Left lung (tissue), 10 donors: Measurements from ENCODE around the gene CCDC85C. TPM values are rescaled to one million over a fixed set of nuclear protein-coding genes. Genes with fewer than 3 reads are reported as not detected.

ENCODE experiments used
- ATAC-seq: fragments of 200-7000 bp; cut with Tn5 transposase; one replicate; pipeline ENCODE4 v1.9.1; 2020; ENCODE audit warnings: moderate library complexity
- DNase-seq, 4 donors: peaks; one replicate each; pipeline ENCODE4 v3.0.0-alpha.2; 2013 to 2020
- H3K27ac ChIP-seq, 2 donors: fragments of 200-600 bp; sonication (generic) in 1 of 2; one replicate each; pipeline versions ENCODE4 v1.5.0 to v1.8.0; 2020 to 2021
- H3K27me3 ChIP-seq, 2 donors: fragments of 200-600 bp; sonication (generic) in 1 of 2; one replicate each; pipeline versions ENCODE4 v1.5.0 to v1.8.0; 2020 to 2021
- H3K36me3 ChIP-seq, 2 donors: fragments of 200-600 bp; sonication (generic) in 1 of 2; one replicate each; pipeline versions ENCODE4 v1.5.0 to v1.8.0; 2020 to 2021
- H3K4me1 ChIP-seq, 2 donors: fragments of 200-600 bp; one replicate each; pipeline ENCODE4 v1.8.0; 2021
- H3K4me3 ChIP-seq, 2 donors: fragments of 200-600 bp; sonication (generic) in 1 of 2; one replicate each; pipeline versions ENCODE4 v1.5.0 to v1.8.0; 2020 to 2021; ENCODE audit warnings: mild to moderate bottlenecking in 1 of 2
- H3K9me3 ChIP-seq, 2 donors: fragments of 200-600 bp; sonication (generic) in 1 of 2; one replicate each; pipeline versions ENCODE4 v1.5.0 to v1.8.0; 2020 to 2021
- intact Hi-C, 2 donors: fragments of 100-400 bp; cut with DNase I; formaldehyde crosslinking; loops; one replicate each; pipeline versions ENCODE4 v1.11.2 to v1.14.2; 2022
- polyA plus RNA-seq, 6 donors: library from polyadenylated mRNA; unstranded; fragments of 120-200 nt; gene quantifications; one replicate each; pipeline ENCODE4 v1.2.1, GENCODE V29; 2013; ENCODE audit not compliant: insufficient read length in 6 of 6
- total RNA-seq, 2 donors: library from RNA; stranded (reverse); fragmentation: NEBNext Ultra II Directional; extraction: Animal tissue kit (Norgen Biotek cat#: 25700); gene quantifications; one replicate each; pipeline ENCODE4 v1.2.1, GENCODE V29; 2021
- TF ChIP-seq, protein P1 (sequence below), 2 donors: fragments of 200-600 bp; sonication (generic) in 1 of 2; IDR thresholded peaks; one replicate each; pipeline versions ENCODE4 v1.5.0 to v1.8.0; 2021; ENCODE audit warnings: antibody characterized with exemption in 2 of 2
- donor health status: DM: no; HTN: yes; CAD: no.
- donor health status: DM: no; HTN: no; CAD: no.

The CCDC85C gene
- total and polyA plus RNA-seq, 8 donors, result 6.3 to 19.0 (median 13.2) TPM

DNA sequence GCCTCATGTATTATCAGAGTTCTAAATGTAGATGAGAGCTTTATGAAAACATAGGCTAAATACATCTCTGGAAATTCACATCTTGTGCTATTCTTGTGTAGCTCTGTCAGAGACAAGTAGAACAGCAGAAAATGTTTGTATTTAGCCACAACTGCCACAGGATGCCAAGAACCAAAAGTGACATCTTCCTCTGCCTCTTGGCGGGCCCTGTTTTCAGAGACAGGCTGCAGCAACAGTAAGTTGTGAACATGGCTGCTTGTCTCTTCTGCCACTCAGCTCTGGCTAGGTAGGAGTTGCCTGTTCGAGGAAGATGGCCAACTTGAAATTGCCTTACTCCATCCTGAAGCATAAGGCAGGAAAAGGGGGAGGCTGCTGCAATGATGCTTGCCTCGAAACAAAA, 153.7 kb downstream of the CCDC85C start:
- H3K36me3 ChIP-seq, result peaks cover 0 to 96% of the 10 kb centered on the region in 2 donors
- ATAC-seq (no peak), DNase-seq (no peak)
- H3K4me1 ChIP-seq, result no peaks in the 10 kb centered on the region
- no peaks in the 10 kb centered on the region for H3K27me3 ChIP-seq
- no peak overlapping the region for H3K27ac ChIP-seq
- intact Hi-C loops, result no loop called here
- H3K4me3 ChIP-seq, result no peak overlapping the region
- TF ChIP-seq, protein P1, sequence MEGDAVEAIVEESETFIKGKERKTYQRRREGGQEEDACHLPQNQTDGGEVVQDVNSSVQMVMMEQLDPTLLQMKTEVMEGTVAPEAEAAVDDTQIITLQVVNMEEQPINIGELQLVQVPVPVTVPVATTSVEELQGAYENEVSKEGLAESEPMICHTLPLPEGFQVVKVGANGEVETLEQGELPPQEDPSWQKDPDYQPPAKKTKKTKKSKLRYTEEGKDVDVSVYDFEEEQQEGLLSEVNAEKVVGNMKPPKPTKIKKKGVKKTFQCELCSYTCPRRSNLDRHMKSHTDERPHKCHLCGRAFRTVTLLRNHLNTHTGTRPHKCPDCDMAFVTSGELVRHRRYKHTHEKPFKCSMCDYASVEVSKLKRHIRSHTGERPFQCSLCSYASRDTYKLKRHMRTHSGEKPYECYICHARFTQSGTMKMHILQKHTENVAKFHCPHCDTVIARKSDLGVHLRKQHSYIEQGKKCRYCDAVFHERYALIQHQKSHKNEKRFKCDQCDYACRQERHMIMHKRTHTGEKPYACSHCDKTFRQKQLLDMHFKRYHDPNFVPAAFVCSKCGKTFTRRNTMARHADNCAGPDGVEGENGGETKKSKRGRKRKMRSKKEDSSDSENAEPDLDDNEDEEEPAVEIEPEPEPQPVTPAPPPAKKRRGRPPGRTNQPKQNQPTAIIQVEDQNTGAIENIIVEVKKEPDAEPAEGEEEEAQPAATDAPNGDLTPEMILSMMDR (IDR thresholded peaks at IDR 0.05), result no peak
- H3K9me3 ChIP-seq, result no peaks in the 10 kb centered on the region

Other genes starting within 250 kb of the CCDC85C start
- 10 to 100 TPM; 69.1 to 78.7 TPM for gene SETD3, start 123.3 kb downstream of the CCDC85C start, total RNA-seq
- gene SETD3, start 123.3 kb downstream of the CCDC85C start, polyA plus RNA-seq, result 10 to 100 TPM; 36.3 to 45.4 (median 38.6) TPM
- 10 to 100 TPM; 45.4 to 52.5 TPM for gene CCNK, start 122.8 kb downstream of the CCDC85C start, total RNA-seq
- gene CCNK, start 122.8 kb downstream of the CCDC85C start, polyA plus RNA-seq, result 10 to 100 TPM; 43.2 to 51.9 (median 45.9) TPM
- 1 to 10 TPM; 2.5 to 2.9 TPM for gene HHIPL1, start 40.9 kb upstream of the CCDC85C start, total RNA-seq
- gene HHIPL1, start 40.9 kb upstream of the CCDC85C start, polyA plus RNA-seq, result 1 to 10 TPM; 2.2 to 3.1 (median 2.5) TPM
- 1 to 10 TPM; 1.2 to 1.5 TPM for gene CYP46A1, start 80.1 kb upstream of the CCDC85C start, total RNA-seq
- gene CYP46A1, start 80.1 kb upstream of the CCDC85C start, polyA plus RNA-seq, result 1 to 10 TPM; 4.8 to 6.8 (median 5.7) TPM
- gene EML1, start 189.2 kb upstream of the CCDC85C start, total RNA-seq, result 10 to 100 TPM; 24.6 to 27.0 TPM
- gene EML1, start 189.2 kb upstream of the CCDC85C start, polyA plus RNA-seq, result 10 to 100 TPM; 37.2 to 48.6 (median 44.8) TPM